GM19324 (cell line): ENCODE data around the gene RAPGEF2.
A peak's percentile ranks its signal among the peaks of the same experiment; 100 is the strongest.
"Not testable (repeated sequence)": the region's sequence is repeated elsewhere in the genome, so short reads cannot be mapped to it uniquely, and the experiment has no call there.

Experiments used
- ATAC-seq: cut with Tn5 transposase; IDR thresholded peaks from one replicate; pipeline ENCODE4 v1.9.1; 2021; ENCODE audit warnings: mild to moderate bottlenecking, moderate library complexity; ENCODE audit not compliant: unreplicated experiment, low FRiP score

The RAPGEF2 gene

DNA sequence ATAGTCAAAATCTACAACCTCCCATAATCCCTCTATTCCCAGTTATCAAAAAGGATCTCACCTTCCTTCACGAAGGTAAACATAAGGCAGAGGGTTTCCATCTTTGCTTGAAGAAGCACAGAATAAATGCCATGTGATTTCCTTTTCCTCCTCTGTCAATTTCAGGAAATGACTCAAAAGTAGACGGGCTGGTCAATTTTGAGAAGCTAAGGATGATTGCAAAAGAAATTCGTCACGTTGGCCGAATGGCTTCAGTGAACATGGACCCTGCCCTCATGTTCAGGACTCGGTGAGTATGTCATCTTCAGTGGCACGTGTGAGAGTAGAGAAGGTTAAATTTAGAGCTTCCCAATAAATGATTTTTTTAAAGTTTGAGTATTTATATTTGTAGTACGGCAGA is 240.2 kb downstream of the RAPGEF2 start:
- no peak for ATAC-seq

DNA sequence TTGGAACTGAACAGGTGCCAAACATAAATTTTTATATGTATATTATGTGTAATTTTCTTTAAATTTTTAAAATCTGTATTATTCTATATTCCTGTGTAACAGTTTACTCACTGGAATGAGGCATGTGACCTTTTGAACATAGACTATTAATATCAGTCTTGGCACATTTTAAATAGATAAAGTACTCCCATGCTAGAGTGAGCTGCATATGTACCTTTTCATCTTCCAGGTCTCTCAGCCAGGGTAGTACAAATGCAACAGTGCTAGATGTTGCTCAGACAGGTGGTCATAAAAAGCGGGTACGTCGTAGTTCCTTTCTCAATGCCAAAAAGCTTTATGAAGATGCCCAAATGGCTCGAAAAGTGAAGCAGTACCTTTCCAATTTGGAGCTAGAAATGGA is 242.0 kb downstream of the RAPGEF2 start:
- no peak for ATAC-seq

GRCh38 chr4:159346681-159347080 is 243.8 kb downstream of the RAPGEF2 start:
- no peak for ATAC-seq

- ATAC-seq: no peak
Observed at GRCh38 chr4:159347813-159348212, 244.9 kb downstream of the RAPGEF2 start.

DNA sequence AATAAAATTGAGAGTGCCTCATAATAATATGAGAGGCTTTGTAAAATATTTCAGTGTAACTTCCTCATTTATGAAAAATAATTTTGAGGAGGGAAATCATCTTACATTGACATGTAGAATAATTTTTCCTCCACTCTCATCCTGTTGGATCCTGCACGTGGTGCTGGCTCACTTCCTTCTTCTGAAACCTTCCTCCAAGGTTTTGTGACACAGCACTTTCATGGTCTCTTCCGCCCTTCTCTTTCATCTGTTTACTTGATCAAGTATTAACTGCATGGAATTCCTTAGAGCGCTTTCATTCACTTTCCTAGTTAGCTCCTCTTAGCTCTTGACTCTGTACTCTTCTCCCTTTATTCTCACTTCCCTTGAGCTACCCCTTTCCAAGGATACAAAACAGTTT is 246.5 kb downstream of the RAPGEF2 start:
- no peak for ATAC-seq

- no peak for ATAC-seq
Observed at GRCh38 chr4:159352609-159353008, 249.7 kb downstream of the RAPGEF2 start.

DNA sequence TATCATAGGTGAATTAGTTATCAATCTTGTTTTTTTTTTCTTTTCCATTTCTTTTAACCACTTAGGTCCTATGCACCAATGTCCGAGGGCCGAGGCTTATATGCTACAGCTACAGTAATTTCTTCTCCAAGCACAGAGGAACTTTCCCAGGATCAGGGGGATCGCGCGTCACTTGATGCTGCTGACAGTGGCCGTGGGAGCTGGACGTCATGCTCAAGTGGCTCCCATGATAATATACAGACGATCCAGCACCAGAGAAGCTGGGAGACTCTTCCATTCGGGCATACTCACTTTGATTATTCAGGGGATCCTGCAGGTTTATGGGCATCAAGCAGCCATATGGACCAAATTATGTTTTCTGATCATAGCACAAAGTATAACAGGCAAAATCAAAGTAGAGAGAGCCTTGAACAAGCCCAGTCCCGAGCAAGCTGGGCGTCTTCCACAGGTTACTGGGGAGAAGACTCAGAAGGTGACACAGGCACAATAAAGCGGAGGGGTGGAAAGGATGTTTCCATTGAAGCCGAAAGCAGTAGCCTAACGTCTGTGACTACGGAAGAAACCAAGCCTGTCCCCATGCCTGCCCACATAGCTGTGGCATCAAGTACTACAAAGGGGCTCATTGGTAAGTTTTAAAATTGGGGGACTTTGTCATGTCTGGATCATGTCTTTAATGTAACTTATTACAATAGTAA is 250.7 kb downstream of the RAPGEF2 start:
- ATAC-seq: no peak

DNA sequence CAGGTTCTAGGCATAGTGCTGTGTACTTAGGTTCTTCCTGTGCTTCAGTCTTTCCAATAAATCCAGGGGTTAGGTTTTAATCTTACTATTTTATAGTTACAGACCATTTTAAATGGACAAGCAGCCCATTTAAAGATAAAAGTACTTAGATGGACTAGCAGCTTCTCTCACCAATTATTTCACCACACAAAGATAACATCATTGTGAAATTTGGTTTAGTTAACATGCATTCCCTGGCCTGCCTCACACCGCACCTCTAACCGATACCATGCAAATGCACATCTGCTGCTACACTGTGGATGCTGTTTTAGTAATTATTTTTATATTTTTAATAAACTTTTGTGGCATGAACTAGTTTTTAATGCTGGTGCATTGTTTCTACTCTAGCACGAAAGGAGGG is 252.6 kb downstream of the RAPGEF2 start:
- no peak for ATAC-seq

DNA sequence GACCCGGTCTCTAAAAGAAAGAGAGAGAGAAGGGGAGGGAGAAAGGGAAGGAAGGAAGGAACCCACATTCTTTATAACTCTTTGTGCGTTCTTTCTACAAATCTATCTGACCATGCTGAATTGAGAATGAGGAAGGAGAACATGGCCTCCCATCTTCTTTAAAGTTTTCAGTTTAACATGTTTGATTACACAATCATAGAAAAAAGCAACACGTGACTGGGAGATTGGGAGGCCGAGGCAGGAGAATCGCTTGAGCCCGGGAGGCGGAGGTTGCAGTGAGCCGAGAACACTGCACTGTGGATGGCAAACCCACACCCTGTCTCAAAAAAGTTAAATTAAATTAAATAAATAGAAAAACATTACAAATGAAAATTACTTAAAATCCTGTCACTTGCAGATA is 254.5 kb downstream of the RAPGEF2 start:
- no peak for ATAC-seq

- no peak for ATAC-seq
Observed at GRCh38 chr4:159358226-159358625, 255.3 kb downstream of the RAPGEF2 start.

DNA sequence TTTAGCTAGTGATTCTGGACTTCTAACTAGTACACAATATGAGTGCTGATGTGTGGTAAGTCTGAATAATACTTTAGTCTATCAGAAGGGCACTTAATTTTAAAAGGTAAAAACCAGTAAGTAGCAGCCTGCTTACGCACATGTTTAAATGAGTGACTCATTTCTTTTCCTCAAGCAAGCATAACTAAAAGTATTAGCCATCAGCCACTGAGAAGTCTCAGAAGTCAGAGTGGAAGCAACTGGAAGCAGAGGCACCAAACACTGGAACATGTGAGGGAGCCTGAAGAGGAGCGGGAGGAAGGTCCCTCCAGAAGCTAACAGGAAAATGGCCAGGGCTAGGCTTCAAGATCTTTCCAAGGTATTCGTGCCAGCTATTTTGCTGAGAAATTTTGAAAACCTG is 257.7 kb downstream of the RAPGEF2 start:
- no peak for ATAC-seq

- ATAC-seq: no peak
Observed at GRCh38 chr4:159363361-159363760, 260.5 kb downstream of the RAPGEF2 start.

DNA sequence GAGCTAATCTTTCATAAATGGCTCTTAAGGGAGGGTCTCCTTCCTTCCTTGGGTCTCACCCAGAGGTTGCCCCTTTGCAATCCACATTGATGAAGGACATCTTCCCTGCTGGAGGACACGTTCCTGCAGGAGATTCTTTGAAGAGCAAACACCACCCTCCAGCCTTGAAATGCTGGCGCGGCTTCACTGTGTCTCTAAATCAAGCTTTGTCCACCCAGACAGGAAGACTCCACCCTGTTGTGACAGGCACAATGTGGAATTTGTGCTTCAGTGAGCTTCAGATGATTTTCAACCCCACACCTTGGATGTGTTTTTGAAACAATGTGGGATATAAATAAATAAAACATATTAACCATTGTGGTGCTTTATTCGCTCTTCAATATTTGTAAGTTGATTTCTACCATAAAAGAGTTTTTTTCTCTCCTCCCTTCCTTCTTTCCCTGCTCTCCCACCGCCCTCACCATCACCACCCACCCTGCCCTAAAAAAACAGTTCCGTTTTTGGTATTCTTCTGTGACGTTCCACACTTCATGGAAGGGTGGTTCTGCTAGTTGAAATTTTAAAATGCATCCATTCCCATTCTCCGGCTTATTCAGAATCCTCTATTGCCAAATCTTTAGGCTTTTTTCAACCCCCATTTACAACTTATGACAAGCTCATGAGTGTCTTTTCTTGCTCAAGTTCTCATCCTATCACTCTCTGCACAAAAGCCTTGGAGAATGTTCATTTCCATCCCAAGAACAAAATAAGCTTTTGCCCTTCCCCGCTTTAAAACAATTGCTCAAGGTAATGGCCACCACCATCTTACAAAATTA is 264.3 kb downstream of the RAPGEF2 start:
- no peak for ATAC-seq

DNA sequence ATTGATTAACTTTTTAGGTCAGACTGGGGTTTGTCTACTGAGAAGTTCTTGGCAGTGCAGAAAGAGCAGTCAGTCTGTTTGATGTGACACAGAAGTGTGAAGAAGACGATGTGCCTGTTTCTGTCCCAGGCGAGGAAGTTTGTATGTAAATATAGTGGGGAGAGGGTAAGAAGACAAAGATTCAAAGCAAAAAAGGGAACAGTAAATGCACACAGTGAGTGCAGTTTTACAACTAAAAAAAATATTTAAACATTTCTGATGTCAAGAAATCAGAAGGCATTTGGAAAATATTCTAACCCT is 264.9 kb downstream of the RAPGEF2 start:
- ATAC-seq: peak; percentile 76

- ATAC-seq: no peak
Observed at GRCh38 chr4:159368320-159368719, 265.4 kb downstream of the RAPGEF2 start.

DNA sequence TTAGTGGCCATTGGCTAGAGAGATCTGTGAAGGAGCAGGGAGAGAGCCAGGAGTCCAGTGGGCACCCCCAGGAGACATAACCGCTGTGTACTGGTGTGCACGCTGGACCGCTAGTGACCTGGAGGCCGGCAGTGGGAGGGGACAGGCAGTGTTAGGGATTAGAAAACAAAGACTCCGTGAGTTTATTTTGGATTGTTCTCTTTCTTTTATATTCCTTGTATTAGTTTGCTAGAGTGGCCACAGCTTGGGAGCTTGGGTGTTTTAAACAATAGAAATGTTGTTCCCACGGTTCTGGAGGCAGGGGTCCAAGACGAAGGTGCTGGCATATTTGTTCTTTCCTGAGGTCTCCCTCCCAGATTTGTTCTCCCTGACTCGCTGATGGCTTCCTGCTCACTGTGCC is 266.4 kb downstream of the RAPGEF2 start:
- ATAC-seq: no peak

DNA sequence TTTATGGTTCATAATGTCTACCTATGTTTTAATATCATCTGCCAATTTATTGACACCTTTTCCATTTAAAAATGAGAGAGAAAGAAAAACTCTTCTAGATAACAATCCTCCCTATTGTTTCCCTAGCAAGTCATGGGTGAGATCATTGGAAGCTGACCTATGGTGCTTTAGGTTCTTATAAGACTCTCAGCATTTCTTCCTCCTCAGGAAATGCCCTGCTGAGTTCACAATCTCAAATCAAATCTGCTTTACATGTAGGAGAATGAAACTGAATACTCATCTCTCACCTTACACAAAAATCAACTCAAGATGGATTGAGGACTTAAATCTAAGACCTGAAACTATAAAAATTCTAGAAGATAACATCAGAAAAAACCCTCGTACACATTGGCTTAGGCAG is 267.4 kb downstream of the RAPGEF2 start:
- ATAC-seq: no peak

DNA sequence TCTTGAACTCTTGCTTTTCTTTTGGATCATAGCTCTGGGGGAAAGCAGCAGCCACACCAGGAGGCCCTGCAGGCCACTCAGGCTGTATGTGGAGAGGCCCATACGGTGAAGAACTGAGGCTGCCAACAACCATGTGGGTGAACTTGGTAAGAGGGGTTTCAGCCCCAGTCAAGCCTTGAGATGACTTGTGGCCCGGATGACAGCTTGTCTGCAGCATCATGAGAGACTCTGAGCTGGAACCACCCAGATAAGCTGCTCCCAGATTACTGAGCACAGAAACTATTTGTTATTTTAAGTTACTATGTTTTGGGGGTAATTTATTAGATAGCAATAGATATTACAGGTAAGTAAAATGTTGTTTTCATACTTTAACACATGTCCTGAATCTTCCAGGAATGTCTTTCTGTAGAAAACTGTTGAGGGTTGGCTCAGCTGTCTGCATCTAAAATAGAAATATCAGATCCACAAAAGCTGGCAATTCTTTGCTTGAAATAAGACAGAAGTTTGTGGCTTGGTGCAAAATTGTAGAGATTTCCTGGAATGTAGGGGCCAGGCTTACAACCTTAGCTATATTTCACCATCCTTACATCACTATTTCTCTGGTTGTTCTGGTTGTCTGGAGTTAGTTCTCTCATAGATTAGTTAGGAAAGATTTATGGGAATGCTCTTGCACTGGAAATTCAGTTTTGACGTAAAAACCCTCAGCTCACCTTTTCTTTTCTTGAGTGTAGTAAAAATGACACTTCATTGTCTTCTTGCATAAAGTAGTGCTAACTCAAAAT is 272.1 kb downstream of the RAPGEF2 start:
- ATAC-seq: no peak

GRCh38 chr4:159376289-159376688 is 273.4 kb downstream of the RAPGEF2 start:
- no peak for ATAC-seq

DNA sequence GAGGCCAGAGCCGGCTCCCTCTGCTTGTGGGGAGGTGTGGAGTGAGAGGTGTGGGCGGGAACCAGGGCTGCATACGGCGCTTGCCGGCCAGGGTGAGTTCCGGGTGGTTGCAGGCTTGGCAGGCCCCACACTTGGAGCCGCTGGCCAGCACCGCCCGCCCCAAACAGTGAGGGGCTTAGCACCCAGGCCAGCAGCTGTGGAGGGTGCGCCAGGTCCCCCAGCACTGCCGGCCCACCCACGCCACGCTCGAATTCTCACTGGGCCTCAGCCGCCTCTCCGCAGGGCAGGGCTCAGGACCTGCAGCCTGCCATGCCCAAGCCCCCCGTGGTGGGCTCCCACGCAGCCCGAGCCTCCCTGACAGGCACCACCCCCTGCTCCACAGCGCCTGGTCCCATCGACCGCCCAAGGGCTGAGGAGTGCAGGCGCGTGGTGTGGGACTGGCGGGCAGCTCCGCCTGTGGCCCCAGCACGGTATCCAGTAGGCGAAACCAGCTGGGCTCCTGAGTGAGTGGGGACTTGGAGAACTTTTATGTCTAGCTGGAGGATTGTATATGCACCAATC is 275.3 kb downstream of the RAPGEF2 start:
- no peak for ATAC-seq

- ATAC-seq: not testable (repeated sequence)
Observed at GRCh38 chr4:159379064-159379463, 276.2 kb downstream of the RAPGEF2 start.
